AG10803 (cell line): ENCODE measurements around the gene IRF5.

Experiments used
- DNase-seq: peaks from one replicate; pipeline ENCODE4 v3.0.0; 2010; ENCODE audit warnings: low read depth
- H3K4me3 ChIP-seq: 2 replicates; pipeline ENCODE4 v1.5.1; 2011; ENCODE audit warnings: mild to moderate bottlenecking, low read length, control low read depth
- CTCF ChIP-seq: conservative IDR thresholded peaks from 2 replicates; pipeline ENCODE4 v1.5.1; 2011; ENCODE audit warnings: mild to moderate bottlenecking, low read length, control low read depth, inconsistent platforms

Gene IRF5, protein sequence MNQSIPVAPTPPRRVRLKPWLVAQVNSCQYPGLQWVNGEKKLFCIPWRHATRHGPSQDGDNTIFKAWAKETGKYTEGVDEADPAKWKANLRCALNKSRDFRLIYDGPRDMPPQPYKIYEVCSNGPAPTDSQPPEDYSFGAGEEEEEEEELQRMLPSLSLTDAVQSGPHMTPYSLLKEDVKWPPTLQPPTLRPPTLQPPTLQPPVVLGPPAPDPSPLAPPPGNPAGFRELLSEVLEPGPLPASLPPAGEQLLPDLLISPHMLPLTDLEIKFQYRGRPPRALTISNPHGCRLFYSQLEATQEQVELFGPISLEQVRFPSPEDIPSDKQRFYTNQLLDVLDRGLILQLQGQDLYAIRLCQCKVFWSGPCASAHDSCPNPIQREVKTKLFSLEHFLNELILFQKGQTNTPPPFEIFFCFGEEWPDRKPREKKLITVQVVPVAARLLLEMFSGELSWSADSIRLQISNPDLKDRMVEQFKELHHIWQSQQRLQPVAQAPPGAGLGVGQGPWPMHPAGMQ

DNA sequence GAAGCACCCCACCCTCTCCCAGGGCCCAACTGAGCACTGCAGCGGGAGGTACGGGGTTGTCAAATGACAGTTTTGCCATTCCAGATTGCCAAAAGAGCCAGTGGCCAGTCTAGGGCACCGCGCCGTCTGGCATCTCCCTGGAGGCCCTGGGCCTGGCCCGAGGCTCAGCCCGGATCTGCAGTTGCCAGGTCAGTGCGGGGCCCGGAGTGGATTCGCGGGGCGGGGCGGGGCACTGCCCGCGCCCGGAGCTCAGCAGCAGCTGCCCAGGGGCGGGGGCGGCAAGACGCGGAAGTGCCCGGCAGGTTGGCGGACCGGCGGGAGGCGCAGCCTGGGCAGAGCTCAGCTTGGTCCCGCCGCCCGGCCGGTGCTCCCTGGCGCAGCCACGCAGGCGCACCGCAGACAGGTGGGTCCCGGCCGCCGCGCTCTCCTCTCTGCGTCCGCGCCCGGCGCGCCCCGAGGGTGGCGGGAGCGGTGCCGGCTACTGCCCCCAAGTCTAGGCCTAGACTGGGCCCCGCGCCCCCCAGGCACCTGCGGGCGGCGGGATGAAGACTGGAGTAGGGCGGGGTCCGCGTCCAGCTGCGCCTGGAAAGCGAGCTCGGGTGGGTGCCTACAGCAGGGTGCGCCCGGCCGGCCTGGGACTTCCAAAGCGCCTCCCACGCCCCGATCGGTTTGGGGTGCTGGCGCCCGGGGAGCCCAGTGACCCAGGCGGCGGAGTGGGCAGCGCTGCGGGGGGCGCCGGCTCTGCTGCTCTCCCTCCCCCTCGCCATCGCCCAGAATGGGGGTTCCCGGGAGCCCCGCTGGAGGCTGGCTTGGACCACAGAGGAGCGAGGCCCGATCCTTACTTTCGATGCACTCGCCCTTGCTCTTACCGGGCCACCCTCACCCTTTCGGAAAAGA lies at the start of gene IRF5:
Gene IRF5, plus strand, starts transcription at position 281 of the 897 bp plus-strand sequence. CDS start 4,155 bp downstream, outside the sequence.
- TF ChIP-seq CTCF = no peak
- DNase-seq = no peak
- peak within 1 kb of the TSS; percentile 50 for H3K4me3 ChIP-seq

DNA sequence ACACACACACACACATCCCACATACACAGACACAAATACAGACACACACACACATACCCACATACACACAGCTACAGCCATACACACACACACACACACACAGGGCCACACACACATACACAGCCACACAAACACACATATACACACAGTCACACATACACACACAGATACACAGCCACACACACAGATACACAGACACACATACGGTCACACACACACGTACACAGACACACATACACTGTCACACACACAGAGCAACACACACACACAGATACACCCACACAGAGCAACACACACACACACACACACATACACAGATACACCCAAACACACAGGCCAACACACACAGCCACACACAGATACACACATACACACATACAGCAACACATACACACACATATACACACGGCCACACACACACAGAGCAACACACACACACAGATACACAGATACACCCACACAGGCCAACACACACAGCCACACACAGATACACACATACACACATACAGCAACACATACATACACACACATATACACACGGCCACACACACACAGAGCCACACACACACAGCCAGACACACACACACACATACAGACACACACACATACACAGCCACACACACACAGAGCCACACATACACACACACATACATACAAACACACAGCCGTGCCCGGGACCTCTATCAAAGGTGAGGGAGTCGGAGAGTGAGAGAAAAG lies 49.5 kb upstream of the IRF5 start:
- DNase-seq = no peak
- TF ChIP-seq CTCF = no peak

GRCh38 chr7:128888756-128889095 lies 49.0 kb upstream of the IRF5 start:
- no peak for DNase-seq
- H3K4me3 ChIP-seq = no peak overlapping the region
- no peak for TF ChIP-seq CTCF

More for the DNA sequence above, 49.5 kb upstream of the IRF5 start:
- H3K4me3 ChIP-seq = no peak overlapping the region

DNA sequence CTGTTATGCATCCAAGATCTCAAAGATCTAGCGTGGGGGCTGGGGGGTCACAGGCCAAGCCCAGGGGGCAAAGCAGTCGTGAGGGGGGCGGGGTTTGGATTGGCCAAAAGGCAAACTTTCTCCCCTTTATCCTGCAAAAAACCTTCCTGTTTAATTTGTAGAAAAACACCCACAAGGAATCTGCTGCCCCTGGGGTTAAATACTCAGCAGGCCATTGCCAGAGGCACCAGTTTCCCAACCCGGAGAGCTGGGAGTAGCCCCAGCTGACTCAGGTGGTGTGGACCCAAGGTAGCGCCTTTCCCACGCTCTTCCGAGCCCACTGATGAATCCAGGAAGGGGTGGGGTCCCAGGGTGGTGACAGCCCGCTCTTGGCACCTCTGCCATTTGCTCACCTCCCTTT lies 48.6 kb upstream of the IRF5 start:
- H3K4me3 ChIP-seq = no peak overlapping the region
- no peak for DNase-seq
- TF ChIP-seq CTCF = no peak

- no peak for DNase-seq
- no peak overlapping the region for H3K4me3 ChIP-seq
- no peak for TF ChIP-seq CTCF
Observed at GRCh38 chr7:128890306-128891109, 47.2 kb upstream of the IRF5 start.
